NCI-H748 (cell line): Measurements from ENCODE around the gene LRGUK.
A peak's percentile ranks its signal among the peaks of the same experiment; 100 is the strongest.
"Not testable (repeated sequence)": the region's sequence is repeated elsewhere in the genome, so short reads cannot be mapped to it uniquely, and the experiment has no call there.

Experiments
- DNase-seq: peaks from one replicate; lab custom pipeline; 2025; ENCODE audit not compliant: unreplicated experiment; lab: John Stamatoyannopoulos, UW

Gene LRGUK

DNA sequence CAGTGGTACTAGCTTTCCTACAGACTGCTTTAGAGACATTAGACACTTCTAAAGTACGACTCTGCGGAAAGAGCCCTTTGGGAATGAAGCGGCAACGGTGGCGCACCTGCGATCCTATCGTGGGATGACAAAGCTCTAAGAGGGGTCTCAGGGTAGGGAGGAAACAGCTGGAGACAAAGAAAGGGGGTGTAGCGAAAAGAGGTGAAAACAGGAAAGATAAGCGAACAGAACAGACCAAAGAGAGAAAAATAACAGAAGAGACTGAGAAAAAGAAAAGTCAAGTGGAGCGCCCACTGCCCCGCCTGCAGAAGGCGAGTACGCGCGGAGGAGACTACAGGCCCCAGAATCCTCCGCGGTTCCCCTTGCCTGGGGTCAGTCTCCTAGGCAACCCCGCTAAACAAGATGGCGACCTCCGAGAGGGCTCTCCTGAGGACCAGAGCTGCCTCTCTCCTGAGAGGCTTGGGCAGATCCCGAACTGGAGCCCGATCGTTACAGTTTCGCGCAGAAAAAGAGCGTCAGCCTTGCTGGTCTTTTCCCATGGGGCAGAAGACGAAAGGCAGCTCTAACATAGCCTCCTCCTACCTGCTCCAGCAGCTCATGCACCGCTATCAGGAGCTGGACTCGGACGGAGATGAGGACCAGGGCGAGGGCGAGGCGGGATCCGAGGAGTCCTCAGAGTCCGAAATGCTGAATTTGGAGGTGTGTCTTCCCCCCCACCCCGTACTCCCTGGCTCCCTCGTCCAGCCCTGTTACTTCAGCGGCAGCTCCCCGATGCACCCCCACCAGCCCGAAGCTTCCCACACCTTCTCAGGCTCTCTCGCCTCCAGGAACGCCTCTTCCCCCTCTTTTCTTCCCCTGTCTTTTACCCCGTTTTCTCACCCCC is at the start of gene LRGUK:
LRGUK (plus strand) TSS at position 375 of the 883 bp plus-strand sequence; CDS start at position 403, 28 bp downstream.
- DNase-seq = peak; percentile 87

GRCh38 chr7:134077560-134077959 is 49.6 kb upstream of the LRGUK start:
- DNase-seq = not testable (repeated sequence)

- no peak for DNase-seq
These were observed 48.1 kb upstream of the LRGUK start for GRCh38 chr7:134078991-134079390.

DNA sequence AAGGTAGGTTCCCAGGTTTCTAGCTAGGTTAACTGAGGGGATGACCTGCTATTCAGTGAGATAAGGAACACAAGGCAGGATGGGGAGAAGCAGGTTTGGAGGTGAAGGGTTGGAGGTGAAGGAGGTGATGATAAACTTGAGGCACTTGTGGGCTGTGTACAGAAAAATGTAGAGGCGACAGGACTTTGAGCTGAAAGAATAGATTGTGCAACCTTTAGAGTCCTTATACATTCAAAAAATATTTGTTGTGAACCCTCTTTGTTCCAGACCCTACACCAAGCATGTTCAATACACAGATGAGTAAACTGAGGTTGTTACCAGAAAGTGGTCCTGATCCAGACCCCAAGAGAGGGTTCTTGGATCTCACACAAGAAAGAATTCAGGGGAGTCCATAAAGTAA is 45.4 kb upstream of the LRGUK start:
- no peak for DNase-seq

- no peak for DNase-seq
These were observed 43.2 kb upstream of the LRGUK start for GRCh38 chr7:134083766-134084487.

DNA sequence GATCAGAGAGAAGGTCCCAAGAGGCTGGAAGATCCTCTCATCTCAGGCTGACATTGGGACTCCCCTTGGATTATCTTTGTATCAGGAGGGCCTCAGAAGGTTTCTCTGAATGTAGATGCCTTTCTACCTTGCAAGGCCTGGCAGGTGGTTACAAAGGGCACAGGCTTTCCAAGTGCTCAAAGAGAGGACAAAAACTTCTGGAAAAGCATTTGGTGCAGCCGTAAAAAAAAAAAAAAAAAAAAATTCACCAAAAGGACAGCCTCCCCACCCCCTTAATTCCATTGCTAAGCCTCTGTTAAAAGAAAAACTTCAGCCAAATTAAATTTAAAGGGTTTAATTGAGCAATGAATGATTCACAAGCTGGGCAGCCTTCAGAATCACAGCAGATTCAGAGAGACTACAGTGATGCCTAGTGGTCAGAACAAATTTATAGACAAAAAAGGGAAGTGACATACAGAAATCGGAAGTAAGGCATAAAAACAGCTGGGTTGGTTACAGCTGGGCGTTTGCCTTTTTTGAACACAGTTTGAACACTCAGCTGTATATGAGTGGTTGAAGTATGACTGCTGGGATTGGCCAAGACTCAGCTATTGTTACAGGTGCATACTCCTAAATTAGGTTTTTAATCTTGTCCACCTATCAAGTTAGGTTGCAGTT is 42.5 kb upstream of the LRGUK start:
- DNase-seq = no peak

- DNase-seq = no peak
These were observed 41.8 kb upstream of the LRGUK start for GRCh38 chr7:134085311-134085710.

DNA sequence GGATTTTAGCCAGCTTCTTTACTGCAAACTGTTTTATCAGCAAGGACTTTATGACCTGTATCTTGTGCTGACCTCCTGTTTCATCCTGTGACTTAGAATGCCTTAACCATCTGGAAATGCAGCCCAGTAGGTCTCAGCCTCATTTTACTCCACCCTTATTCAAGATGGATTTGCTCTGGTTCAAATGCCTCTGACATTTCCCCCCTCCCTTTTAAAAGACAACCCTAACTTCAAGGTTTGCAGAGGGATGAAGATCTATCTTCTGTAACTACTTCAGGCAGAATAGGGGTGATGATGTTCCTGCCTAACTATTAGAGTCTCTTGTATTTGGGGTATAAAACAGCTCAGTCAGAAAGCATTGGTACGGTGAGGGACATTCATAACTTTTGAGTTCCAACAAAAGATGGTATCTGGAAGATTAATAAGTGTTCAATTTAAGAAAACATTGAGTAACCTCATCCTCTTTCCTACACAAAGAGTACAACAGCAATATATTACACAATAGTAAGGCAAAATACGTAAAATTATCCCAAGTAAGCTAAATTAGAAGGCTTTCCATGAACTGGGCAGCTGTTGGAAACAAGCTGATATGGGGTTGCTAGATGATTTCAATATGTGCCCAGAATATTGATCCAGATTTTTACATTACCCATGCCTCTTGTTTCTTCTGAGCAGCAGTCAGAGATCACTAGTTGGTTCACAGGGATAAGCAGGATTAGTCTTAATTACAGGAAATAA is 40.0 kb upstream of the LRGUK start:
- no peak for DNase-seq

GRCh38 chr7:134088199-134088598 is 38.9 kb upstream of the LRGUK start:
- DNase-seq = no peak

DNA sequence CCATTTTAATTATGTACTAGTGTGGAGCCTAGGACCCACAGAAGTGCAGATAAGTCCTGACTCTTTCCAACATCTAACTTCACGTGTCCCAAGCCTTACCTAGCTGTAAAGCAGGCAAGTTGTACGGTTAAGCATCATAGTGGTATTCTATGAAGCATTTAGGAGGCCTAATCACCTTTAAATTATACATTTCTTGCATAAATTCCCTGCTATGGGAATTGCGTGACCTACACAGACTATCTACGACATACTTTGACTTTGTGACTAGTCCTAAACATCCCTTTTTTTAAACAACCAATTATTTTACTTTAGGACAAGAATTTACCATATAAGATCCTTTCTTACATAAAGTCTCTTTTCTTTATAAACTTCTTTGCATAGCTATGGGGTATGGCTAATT is 37.7 kb upstream of the LRGUK start:
- no peak for DNase-seq

- DNase-seq = no peak
These were observed 29.1 kb upstream of the LRGUK start for GRCh38 chr7:134098072-134098471.

- DNase-seq = no peak
These were observed 25.4 kb upstream of the LRGUK start for GRCh38 chr7:134101716-134102115.

DNA sequence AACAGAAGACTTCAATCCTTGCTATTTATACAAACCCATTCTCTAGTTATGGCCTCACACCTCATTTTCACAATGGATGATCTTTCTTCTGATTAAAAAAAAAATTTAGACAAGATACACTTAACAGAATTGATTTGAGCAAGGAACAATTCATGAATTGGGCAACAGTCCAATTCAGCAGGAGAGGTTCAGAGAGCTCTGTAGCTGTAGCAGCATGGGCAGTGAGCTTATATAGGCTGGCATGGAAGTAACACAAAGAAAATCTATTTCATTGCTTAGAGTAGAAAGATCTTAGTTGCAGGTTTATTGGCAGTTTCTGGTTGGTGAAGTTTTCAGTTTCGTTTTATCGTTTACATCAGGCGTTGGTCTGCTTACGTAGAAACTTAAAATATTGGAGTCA is 23.0 kb upstream of the LRGUK start:
- DNase-seq = peak; percentile 14

GRCh38 chr7:134105841-134106240 is 21.3 kb upstream of the LRGUK start:
- DNase-seq = no peak

DNA sequence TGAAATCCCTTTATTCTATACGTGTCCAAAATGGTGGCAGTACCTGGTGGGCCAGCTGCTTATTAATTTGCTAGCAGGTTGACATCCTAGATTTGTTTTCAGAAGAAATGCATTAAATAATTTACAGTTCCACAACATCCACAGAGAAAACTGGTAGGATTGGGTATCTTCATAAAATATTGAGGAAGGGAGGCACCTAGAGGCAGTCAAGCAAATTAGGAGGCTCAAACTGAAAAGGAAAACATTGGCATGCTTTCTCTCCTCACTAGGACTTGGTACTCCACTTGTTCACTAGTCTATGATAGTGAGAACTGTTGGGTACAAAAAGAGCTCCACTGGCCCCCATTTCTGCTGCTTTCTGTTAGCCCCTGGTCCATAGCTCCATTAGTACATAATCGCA is 18.3 kb upstream of the LRGUK start:
- DNase-seq = peak; percentile 3

- no peak for DNase-seq
These were observed 13.5 kb upstream of the LRGUK start for GRCh38 chr7:134113655-134114054.

DNA sequence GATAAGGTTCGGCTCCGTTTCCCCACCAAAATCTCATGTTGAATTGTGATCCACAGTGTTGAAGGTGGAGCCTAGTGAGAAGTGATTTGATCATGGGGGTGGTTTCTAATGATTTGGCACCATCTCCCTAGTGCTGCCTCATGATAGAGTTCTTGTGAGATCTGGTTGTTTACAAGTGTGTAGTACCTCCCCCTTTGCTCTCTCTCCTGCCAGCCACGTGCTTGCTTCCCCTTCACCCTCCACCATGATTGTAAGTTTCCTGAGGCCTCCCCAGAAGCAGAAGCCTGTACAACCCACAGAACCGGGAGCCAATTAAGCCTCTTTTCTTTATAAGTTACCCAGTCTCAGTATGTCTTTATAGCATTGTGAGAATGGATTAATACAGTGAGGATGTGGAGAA is 12.1 kb upstream of the LRGUK start:
- no peak for DNase-seq

DNA sequence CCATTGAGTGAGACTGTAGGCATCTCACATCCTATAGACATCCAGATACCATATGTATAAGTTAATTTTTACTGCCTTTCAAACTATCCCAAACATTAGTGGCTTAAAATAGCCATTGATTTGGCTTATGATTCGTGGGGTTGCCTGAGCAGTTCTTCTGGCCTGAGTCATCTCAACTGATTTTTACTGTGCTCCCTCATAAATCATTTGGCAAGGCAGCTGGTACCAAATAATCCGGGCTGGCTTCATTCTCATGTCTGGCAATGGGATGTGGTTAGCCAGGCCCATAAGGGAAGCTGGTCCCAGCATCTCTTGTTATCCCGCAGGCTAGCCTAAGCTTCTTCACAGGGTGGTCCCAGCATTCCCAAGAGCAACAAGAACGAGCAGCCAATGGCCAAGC is 6.7 kb upstream of the LRGUK start:
- no peak for DNase-seq

DNA sequence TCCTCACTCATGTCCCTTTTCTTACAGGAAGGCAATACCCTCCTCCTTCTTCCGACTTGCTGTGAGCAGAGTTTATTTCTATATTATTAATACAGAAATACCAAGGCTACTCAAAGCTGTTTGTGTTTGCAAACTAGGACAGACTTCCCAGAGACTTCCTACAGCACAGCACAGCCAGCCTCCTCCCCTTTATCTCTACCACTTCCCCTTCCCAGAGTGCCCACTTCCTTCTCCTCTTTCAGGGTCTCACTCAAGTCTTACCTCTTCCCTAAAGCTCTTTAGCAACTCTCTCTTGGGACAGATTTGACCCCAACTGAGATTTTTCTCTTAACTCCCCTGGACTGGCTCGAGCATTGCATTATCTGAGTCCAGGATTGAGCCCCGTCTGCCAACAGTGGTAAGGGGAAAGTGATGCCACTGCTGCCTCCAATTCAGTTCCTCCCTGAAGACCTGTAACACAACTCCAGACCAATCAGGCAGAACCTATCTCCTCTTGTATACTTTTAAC is 5.5 kb upstream of the LRGUK start:
- DNase-seq = no peak

- no peak for DNase-seq
These were observed 4.2 kb upstream of the LRGUK start for GRCh38 chr7:134122980-134123379.

DNA sequence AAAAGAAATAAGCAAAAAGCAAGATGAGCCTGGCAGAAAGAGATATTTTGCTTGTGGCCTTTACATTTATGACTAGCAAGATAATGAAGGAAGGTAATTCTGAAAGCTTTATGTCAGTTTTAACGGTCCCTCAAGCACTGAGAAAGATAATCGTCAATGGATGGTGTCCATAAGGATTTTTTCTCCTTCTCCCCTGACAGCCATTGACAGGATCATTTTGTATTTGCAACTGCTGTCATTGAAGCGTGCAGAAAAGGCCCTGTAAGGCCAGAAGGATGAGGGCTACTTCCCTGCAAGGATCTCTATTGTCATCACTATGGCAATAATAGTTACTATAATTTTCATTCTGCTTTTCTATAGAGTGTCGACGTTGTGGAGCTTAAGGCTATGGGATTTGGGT is 994 bp upstream of the LRGUK start:
- DNase-seq = no peak
